NCI-H446 (cell line): ENCODE data around the gene PHF21B.
"Not testable (repeated sequence)": the region's sequence is repeated elsewhere in the genome, so short reads cannot be mapped to it uniquely, and the experiment has no call there.

ENCODE experiments used
- DNase-seq, 2 experiments: peaks; one replicate each; lab custom pipeline; 2025; lab: John Stamatoyannopoulos, UW

PHF21B gene

DNA sequence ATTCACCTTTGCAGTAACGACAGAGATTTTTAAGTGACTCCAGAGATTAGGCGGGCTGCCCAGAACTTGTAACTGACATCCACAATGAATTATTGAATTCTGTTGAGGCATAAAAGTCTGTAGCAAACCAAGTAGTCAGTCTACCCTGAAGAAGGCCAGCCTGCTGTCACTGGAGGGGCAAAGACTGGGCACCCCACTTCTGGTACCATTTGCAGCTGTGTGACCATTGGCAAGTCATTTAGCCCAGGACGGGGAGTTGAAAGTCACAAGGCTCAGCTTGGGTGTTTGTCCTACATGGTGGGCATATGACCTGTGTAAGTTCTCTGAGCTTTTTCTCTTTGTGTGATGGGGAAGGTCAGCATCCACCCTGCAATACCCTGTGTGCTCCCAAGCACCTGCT, 138.0 kb downstream of the PHF21B start:
- no peak for DNase-seq

DNA sequence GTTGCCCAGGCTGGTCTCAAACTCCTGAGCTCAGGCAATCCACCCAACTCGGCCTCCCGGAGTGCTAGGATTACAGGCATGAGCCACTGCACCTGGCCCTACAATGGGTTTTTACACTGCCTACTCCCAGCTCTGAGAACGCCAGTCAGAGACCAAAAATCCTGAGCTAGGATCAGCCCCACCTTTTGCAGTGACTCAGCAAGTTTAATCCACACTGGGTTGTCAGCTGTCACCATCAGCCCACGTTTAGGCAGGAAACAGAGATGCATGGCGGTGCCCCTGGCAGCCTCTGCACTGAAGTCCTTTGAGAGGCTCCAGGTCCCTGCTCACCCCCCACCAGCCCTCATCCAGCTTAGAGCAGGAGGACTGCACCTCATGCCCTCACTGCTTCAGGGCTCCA, 139.8 kb downstream of the PHF21B start:
- no peak for DNase-seq

DNA sequence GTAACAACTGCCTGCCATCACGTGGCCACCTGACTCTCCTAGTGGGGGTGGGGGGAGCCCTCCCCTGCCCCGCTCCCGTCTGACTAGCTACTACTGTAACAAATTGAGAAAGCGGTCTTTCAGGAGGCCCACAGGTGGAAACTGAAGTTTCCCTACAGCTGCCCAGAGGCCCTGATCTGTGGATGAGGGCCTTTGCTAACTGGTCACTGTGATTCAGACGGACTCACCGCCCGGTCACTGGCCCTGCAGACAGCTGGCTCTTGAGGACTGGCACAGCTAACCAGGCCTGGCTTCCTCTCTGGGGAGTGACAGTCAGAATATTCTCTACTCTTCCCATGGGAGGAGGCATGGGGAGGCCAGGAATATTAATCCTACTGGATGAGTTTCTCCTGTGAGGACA, 140.6 kb downstream of the PHF21B start:
- DNase-seq: no peak

DNA sequence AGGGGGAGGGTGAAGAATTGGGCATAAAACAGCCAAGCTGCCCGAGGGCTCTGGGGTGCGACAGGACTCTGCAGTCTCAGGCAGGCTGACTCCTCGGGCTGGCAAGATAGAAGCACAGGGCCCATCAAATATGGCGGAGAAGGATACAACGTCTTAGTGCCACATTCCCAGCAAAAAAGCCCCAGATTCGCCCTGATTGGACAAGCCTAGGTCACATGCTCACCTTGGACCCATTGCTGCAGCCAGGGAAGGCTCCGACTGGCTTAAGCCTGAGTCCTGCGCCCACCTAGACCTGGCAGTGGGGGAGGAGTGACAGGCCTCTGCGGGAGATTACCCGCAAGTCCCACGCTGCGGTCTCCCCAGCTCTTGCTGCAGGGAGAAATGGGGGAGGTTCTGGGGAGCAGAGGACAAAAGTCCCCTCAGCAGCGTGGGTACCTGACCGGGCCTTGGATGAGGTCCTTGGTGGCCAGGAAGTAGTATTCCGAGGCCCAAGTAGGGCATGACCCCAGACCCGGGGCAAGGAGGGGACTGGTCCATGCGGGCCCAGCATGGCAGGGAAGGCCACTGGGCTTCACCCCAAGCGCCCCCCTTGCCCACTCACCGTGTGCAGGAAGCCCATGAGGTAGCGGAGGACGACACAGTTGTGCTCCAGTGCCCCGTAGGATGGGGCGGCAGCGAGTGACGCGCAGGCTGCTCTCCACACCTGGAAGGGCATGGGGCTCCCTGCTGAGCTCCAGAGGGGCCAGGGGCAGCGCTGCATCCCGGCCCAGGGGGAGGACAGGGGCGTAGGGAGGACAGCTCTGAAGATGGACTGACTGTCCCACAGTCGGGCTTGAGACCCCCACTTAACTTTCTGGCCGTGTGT, 144.4 kb downstream of the PHF21B start:
- DNase-seq: no peak

DNA sequence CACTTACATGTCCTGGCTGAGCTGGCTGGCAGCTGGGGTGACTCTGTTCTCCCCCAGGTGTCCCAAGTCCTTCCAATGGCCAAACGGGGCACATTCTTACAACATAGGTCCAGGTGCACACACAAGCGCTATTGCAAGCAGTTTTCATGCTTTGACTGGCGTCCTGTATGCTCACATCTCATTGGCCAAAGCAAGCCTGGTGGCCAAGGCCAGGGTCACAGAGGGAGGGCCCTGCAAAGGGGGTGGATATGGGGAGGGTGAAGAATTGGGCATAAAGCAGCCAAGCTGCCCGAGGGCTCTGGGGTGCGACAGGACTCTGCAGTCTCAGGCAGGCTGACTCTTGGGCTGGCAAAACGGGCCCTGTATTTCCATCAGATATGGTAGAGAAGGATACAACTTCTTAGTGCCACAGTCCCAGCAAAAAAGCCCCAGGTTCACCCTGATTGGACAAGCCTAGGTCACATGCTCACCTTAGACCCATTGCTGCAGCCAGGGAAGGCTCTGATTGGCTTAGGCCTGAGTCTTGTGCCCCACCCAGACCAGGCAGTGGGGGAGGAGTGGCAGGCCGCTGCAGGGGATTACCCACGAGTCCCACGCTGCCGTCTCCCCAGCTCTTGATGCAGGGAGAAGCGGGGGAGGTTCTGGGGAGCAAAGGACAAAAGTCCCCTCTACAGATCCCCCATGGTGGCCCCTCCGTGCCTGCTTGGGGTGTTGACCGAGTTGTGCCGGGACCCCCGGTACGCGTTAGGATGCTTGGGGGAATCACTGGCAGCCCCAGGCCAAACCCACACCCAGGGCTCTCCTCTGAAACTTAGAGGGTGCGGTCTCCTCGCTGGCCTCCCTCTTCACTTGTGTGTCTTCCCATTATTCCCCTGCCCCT, 146.6 kb downstream of the PHF21B start:
- DNase-seq: no peak

DNA sequence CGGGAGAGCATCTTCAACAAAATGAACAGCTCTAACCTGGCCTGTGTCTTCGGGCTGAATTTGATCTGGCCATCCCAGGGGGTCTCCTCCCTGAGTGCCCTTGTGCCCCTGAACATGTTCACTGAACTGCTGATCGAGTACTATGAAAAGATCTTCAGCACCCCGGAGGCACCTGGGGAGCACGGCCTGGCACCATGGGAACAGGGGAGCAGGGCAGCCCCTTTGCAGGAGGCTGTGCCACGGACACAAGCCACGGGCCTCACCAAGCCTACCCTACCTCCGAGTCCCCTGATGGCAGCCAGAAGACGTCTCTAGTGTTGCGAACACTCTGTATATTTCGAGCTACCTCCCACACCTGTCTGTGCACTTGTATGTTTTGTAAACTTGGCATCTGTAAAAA, 147.5 kb downstream of the PHF21B start:
- no peak for DNase-seq

DNA sequence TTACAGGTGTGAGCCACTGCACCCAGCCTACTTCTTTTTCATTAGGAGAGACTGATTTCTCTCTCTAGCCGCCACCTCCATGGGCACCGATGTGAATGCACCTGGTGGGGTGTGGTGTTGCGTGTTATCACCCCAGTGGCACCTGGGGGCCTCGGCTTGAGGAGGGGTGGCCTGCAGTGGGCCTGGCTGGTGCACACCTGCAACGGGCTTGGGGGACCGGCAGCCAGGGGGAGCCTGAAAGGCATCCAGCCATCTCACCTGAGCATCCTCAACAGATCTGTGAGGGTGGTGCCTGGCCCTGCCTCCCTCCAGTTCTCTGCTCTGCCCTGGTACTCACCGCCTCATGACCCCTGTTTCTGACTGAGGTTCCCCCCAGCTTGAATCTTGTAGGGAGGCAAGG, 148.6 kb downstream of the PHF21B start:
- no peak for DNase-seq

DNA sequence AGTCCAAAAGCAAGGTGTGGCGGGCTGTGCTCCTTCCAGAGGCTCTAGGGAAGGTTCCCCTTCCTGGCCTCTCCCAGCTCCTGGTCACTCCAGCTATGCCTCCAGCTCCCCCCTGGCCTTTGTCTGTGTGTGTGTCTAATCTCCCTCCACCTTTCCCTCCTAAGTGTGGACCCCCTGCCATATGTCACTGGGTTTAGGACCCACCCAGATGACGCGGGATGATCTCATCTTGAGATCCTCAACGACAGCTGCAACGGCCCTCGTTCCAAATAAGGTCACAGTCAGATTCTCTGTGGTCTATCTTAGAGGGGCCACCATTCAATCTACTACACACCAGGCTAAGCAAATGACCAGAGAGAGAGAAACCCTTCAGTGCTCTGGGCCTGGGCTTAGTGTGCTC, 149.5 kb downstream of the PHF21B start:
- no peak for DNase-seq

DNA sequence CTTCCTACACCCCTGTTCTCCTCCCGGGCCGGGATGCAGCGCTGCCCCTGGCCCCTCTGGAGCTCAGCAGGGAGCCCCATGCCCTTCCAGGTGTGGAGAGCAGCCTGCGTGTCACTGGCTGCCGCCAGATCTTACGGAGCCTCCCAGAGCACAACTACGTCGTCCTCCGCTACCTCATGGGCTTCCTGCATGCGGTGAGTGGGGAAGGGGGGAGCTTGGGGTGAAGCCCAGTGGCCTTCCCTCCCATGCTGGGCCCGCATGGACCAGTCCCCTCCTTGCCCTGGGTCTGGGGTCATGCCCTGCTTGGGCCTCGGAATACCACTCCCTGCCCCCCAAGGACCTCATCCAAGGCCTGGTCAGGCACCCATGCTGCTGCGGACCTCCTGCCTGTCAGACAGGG, 150.2 kb downstream of the PHF21B start:
- DNase-seq: no peak

DNA sequence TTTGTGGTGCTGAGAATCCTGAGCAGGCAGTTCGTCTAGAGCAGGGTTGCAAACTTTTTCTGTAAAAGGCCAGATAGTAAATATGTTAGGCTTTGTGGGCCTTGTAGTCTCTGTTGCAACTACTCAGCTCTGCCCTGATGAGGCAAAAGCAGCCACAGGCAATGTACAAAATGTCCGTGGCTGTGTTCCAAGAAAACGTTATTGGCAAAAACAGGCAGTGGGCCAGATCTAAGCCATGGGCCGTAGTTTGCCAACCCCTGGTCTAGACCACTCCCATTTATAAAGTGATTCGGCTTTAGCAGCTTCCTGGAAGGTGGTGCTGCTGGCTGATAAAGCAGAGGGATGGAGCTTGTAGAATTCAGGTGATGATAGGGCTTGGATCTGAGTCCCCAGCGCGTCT, 151.0 kb downstream of the PHF21B start:
- DNase-seq: not testable (repeated sequence)

DNA sequence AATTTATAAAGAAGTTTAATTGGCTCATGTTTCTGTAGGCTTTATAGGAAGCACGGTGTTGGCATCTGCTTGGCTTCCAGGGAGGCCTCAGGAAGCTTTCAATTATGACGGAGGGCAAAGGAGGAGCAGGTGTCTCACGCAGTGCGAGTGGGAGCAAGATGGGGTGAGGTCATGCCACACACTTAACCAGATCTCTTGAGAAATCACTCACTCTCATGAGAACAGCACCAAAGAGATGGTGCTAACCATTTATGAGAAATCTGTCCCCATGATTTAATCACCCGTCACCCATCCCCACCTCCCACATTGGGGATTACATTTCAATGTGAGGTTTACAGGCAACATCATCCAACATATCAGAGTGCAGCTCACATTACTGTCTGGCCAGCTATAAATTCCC, 153.9 kb downstream of the PHF21B start:
- no peak for DNase-seq

DNA sequence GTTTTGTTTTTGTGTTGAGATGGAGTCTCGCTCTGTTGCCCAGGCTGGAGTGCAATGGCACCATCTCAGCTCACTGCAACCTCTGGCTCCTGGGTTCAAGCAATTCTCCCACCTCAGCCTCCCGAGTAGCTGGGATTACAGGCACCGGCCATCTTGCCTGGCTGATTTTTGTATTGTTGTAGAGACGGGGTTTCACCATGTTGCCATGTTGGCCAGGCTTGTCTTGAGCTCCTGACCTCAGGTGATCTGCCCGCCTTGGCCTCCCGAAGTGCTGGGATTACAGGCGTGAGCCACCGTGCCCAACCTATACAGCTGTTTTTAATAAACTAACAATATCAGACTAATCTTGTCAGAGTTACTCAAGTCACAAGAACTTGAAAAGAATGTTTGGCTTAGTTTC, 155.2 kb downstream of the PHF21B start:
- DNase-seq: not testable (repeated sequence)

DNA sequence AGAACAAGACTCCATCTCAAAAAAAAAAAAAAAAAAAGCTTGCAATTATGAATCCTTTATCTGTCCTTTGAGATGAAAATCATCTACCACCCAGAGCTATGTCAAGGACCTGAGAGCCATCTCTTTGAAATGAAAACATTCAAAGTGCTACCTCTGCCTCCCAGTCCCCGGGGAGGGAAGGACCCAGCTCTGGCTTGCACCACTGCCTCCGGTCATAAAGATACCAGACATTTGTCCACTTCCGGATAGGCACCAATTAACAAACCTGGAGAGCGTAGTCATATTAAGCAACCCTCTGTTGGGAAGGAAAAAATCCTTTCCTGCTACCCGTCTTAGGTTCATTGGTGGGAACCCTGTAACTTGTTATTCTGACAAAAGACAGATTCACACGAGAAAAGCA, 158.9 kb downstream of the PHF21B start:
- DNase-seq: no peak

DNA sequence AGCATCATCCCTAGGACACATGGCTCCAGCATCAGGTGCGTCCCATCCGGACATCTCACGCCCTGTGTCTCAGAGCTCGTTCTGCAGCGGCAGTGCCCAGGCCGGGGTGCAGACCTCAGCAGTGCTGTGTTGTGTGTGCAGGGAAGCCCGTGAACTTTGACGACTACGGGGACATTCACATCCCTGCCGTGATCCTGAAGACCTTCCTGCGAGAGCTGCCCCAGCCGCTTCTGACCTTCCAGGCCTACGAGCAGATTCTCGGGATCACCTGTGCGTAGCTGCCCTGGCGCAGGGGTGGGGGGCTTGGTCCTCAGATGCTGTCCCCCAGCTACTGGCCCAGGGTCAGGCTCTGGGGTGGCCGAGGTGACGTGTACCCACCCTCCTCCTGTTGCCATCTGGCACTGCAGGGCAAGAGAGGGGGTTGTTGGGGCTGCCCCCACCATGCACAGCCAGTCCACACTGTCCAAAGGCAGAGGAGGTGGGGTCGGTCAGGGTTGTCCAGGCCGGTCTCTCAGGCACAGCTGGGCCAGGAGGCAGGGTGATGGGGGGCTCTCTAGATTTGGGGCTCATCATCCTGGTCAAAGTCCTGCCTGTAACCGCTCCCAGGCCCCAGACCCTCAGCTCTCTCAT, 160.9 kb downstream of the PHF21B start:
- no peak for DNase-seq

DNA sequence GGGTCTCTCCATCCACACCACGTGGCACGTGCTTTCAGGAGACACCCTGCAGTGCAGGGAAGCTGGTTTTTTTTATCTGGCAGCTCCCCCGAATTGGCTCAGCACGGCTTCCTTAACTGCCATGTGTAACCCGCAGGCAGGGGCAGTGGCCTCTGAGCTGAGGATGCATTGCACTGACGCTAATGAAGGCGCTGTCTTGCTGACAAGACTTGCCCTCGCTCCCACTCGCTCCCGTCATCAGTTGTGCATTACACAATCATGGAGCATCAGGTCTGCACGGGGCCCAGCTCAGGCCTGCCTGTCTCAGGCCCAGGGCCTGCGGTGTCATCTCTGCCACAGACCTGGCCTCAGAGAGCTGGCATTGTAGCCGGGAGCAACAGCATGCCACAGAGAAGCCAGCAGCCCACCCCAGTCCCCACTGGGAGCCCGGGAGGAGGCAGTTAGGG, 161.5 kb downstream of the PHF21B start:
- DNase-seq: no peak

DNA sequence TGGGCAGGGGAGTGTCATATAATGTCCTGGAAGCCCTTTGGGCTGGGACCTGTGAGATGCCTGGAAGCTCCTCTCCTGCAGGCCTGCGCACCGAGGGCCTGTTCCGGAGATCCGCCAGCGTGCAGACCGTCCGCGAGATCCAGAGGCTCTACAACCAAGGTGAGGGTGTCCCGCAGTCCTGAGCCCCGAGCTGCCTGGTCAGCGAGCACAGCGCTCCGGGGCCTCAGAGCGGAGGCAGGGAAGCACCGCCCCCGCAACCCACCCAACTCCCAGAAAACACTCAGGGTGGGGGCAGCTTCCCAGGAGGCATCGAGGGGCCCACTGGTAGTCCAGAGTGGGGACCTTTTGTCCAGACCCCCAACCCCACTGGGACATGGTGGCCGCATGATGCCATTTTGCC, 161.9 kb downstream of the PHF21B start:
- no peak for DNase-seq

DNA sequence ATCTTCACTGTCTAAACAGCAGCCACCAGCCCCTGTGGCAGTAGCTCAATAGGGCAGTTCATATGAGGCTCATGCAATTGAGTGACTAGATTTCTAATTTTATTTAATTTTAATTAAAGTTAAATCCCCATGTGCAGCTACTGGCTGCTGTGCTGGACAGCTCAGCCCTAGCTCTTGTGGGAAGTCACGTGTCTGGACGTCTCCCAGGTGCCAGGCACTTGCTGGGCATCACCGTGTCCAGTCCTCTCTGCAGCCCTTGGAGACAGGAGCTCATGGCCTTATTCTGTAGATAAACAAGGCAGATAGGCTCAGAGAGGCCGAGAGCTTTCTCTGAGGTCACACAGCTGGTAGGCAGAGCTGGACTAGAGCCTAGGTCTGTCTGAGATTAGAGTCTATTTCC, 162.4 kb downstream of the PHF21B start:
- no peak for DNase-seq

DNA sequence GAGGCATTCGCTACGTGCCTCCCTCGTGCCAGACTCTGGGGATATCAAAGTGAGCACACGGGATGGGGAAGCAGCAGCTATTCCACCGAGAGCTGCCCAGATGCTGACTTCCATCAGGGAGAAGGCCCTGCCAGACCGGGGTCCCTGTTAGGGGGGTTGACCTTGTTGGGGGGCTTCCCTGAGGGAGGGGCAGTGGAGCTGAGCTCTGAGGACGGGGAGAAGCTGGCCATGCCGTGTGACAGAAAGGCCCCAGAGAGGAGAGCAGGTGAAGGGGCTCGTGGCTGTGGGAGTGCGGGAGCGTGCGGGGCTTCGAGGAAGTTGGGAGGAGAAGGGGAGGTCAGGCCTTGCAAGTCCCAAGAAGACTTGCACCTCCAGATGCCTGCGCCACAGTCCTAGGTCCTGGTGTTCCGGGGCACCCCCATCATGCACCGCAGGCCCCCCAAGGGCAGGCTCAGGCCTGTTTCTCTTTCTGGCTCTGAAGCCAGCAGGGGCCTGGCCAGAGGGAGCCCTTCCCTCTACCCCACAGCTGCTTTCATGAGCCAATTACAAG, 163.0 kb downstream of the PHF21B start:
- no peak for DNase-seq

DNA sequence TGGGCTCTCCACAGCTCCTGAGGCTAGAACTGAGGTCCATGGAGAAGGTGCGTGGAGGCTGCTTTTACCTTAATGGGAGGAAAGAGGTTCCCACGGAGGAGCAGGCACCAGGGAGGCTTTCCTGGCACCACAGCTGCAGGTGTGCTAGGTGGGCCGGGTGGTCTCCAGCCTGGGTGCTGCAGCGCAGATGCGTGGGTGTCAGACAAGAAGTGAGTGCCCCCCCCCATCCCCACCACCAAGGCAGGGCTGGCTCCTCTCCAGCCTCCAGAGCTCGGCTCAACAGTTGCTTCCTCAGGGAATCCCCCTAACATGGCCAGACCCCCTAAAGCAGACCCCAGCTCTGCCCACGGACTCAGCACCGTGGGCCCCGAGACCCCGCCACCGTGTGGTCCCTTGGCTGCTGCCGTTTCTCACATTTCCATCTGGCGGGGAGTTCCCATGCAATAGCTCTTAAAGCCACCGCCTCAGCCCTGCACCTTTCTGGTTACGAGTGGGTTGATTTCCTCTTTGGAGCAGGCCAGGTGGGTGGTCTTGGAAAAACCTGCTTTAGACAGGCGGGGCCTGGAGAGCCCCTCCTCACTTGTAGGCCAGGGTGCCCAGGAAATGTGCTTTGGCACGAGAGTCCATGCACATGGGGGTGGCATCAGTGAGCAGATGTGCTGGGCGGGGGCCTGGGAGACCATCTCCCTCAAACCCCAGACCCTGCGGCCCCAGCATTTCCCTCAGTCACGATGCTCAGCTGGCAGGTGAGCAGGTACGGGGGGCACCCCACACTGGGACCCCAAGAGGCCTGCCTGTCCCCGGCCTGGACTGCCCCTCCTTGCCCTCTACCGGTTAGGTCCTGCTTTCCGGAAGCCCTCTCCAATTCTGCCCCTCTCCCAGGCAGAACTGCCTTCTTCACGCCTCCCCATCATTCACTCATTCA, 163.7 kb downstream of the PHF21B start:
- no peak for DNase-seq

DNA sequence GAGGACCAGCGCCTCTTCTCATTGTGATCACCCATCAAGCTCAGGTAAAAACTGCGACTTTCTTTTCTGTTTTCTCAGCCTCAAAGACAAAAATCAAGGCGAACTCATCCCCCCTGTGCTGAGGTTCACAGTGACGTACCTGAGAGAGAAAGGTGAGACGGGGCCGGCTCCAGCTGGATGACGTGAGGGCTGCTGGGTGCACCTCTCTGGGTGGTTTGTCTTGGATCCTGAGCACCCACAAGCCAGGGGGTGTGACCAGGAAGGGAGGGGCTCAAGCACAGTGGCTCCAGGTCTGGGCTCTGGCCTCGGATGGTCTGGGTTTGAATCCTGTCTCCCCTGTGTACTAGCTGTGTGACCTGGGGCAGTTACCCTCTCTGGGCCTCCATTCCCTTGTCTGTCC, 164.6 kb downstream of the PHF21B start:
- no peak for DNase-seq

DNA sequence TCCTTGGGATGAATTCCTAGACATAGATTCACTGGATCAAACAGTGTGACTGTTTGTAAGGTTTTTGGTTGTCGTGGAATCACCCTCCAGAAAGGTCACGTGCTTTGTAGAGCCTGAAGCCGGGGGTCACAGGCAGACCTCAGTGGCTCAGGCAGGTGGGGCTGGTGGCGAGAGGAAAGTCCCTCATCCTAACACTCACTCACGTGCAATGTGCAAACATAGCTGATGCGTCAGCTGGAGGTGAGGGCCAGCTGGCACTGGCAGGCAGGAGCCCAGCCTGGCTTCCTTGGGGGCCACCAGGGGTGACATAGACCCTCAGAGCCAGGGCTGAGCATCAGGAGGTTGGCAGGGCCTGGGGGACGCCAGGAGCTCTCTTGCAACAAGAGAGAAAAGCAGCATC, 167.4 kb downstream of the PHF21B start:
- no peak for DNase-seq
